ENCODE measurements around the gene ARHGAP8. TPM values are rescaled to one million over a fixed set of nuclear protein-coding genes. Genes with fewer than 3 reads are reported as not detected.
A peak's percentile ranks its signal among the peaks of the same experiment; 100 is the strongest.
"Not testable (repeated sequence)": the region's sequence is repeated elsewhere in the genome, so short reads cannot be mapped to it uniquely, and the experiment has no call there.

The ARHGAP8 gene
- total RNA-seq, 4 donors from 2014 or later: 1.5 to 6.9 (median 4.2) TPM

GRCh38 chr22:44895296-44896055 is 143.1 kb downstream of the ARHGAP8 start:
- 87% methylated on average over 20 of the region's 23 CpGs for WGBS
- DNase-seq (ENCODE audit: low spot score in 2 of 2): peak; percentile 40 to 52
- no peak for TF ChIP-seq EP300 (IDR thresholded peaks at IDR 0.05)

GRCh38 chr22:44898236-44898635 is 145.9 kb downstream of the ARHGAP8 start:
- H3K4me1 ChIP-seq: no peaks in the 10 kb centered on the region
- H3K9me3 ChIP-seq: peaks cover 12% of the 10 kb centered on the region
- no peaks in the 10 kb centered on the region for H3K36me3 ChIP-seq
- no peak overlapping the region for H3K27ac ChIP-seq
- DNase-seq (ENCODE audit: low spot score in 2 of 2): peak; percentile 26 to 48
- H3K27me3 ChIP-seq: peaks cover 15% of the 10 kb centered on the region
- H3K4me3 ChIP-seq: no peak overlapping the region
- TF ChIP-seq CTCF (IDR thresholded peaks at IDR 0.05) (no peak), POLR2AphosphoS5 (IDR thresholded peaks at IDR 0.05) (no peak), EP300 (IDR thresholded peaks at IDR 0.05) (no peak), POLR2A (IDR thresholded peaks at IDR 0.05) (no peak)
- WGBS: 93% methylated on average over 6 of the region's 6 CpGs

More at GRCh38 chr22:44895296-44896055, 143.1 kb downstream of the ARHGAP8 start:
- Histone ChIP-seq H3K36me3 (no peaks in the 10 kb centered on the region), H3K4me3 (no peak overlapping the region), H3K9me3 (peaks cover 5% of the 10 kb centered on the region), H3K27ac (no peak overlapping the region), H3K4me1 (no peaks in the 10 kb centered on the region), H3K27me3 (peaks cover 21% of the 10 kb centered on the region)

GRCh38 chr22:44901301-44901700 is 148.9 kb downstream of the ARHGAP8 start:
- Histone ChIP-seq H3K27ac (no peak overlapping the region), H3K27me3 (peaks cover 4% of the 10 kb centered on the region), H3K4me3 (no peak overlapping the region), H3K36me3 (no peaks in the 10 kb centered on the region), H3K4me1 (no peaks in the 10 kb centered on the region), H3K9me3 (peaks cover 12% of the 10 kb centered on the region)
- DNase-seq (ENCODE audit: low spot score in 2 of 2): peak in 1 of 2 donors; percentile 9
- 98% methylated on average over 2 of the region's 2 CpGs for WGBS
- TF ChIP-seq POLR2A (IDR thresholded peaks at IDR 0.05) (no peak), EP300 (IDR thresholded peaks at IDR 0.05) (no peak), POLR2AphosphoS5 (IDR thresholded peaks at IDR 0.05) (no peak), CTCF (IDR thresholded peaks at IDR 0.05) (no peak)

GRCh38 chr22:44903164-44903563 is 150.8 kb downstream of the ARHGAP8 start:
- not testable (repeated sequence) for H3K36me3 ChIP-seq; H3K27ac ChIP-seq; H3K4me3 ChIP-seq; DNase-seq (ENCODE audit: low spot score in 2 of 2); H3K4me1 ChIP-seq; H3K27me3 ChIP-seq
- peaks cover 12% of the 10 kb centered on the region for H3K9me3 ChIP-seq
- WGBS: 73% methylated on average over 2 of the region's 2 CpGs

- H3K4me1 ChIP-seq; DNase-seq (ENCODE audit: low spot score in 2 of 2): not testable (repeated sequence)
Measured at GRCh38 chr22:44904492-44905152, 152.2 kb downstream of the ARHGAP8 start.

GRCh38 chr22:44906248-44906936 is 154.0 kb downstream of the ARHGAP8 start:
- WGBS: 91% methylated on average over 20 of the region's 21 CpGs

More at GRCh38 chr22:44904492-44905152, 152.2 kb downstream of the ARHGAP8 start:
- H3K9me3 ChIP-seq: peaks cover 12% of the 10 kb centered on the region
- WGBS: 42% methylated on average over 3 of the region's 5 CpGs
- not testable (repeated sequence) for H3K27ac ChIP-seq, H3K27me3 ChIP-seq, H3K36me3 ChIP-seq, H3K4me3 ChIP-seq

More at GRCh38 chr22:44906248-44906936, 154.0 kb downstream of the ARHGAP8 start:
- DNase-seq (ENCODE audit: low spot score in 2 of 2): peak; percentile 34 to 73
- H3K36me3 ChIP-seq: no peaks in the 10 kb centered on the region
- H3K4me1 ChIP-seq: no peaks in the 10 kb centered on the region
- peaks cover 9% of the 10 kb centered on the region for H3K27me3 ChIP-seq
- H3K9me3 ChIP-seq: peaks cover 2% of the 10 kb centered on the region
- H3K4me3 ChIP-seq: no peak overlapping the region
- TF ChIP-seq CTCF (IDR thresholded peaks at IDR 0.05) (no peak), POLR2A (IDR thresholded peaks at IDR 0.05) (no peak), EP300 (IDR thresholded peaks at IDR 0.05) (no peak), POLR2AphosphoS5 (IDR thresholded peaks at IDR 0.05) (no peak)
- H3K27ac ChIP-seq: no peak overlapping the region
